Mesothelial cell of epicardium (in vitro differentiated cells): Measurements from ENCODE around the gene LRRK1. TPM values are rescaled to one million over a fixed set of nuclear protein-coding genes. Genes with fewer than 3 reads are reported as not detected.

Experiments
- DNase-seq, 2 experiments: peaks; one replicate each; pipeline ENCODE4 v3.0.0; 2021; ENCODE audit warnings: low spot score in 2 of 2; ENCODE audit not compliant: unreplicated experiment in 2 of 2
- H3K27ac Mint-ChIP-seq: 2 replicates; pipeline ENCODE4 v1.8.0; 2021; ENCODE audit warnings: mixed read lengths
- H3K27me3 Mint-ChIP-seq: 2 replicates; pipeline ENCODE4 v1.8.0; 2021; ENCODE audit warnings: low read depth, mixed read lengths
- H3K36me3 Mint-ChIP-seq: 2 replicates; pipeline ENCODE4 v1.8.0; 2021; ENCODE audit warnings: mixed read lengths
- H3K4me1 Mint-ChIP-seq: 2 replicates; pipeline ENCODE4 v1.8.0; 2021; ENCODE audit warnings: mixed read lengths
- H3K4me3 Mint-ChIP-seq: 2 replicates; pipeline ENCODE4 v1.8.0; 2021; ENCODE audit warnings: mild to moderate bottlenecking, moderate library complexity, mixed read lengths
- H3K9me3 Mint-ChIP-seq: 2 replicates; pipeline ENCODE4 v1.8.0; 2021; ENCODE audit warnings: mixed read lengths
- total RNA-seq: library from RNA; stranded (reverse); gene quantifications from 3 replicates; pipeline ENCODE4 v1.2.1, GENCODE V29; 2021
- TF ChIP-seq, protein P1 (sequence below): fragments of 200-600 bp; sonication (generic); IDR thresholded peaks from one replicate; pipeline ENCODE4 v1.5.0; 2021; ENCODE audit warnings: antibody characterized with exemption; ENCODE audit not compliant: unreplicated experiment

LRRK1 gene
- total RNA-seq, 1 donor from 2014 or later: 2.3 TPM

DNA sequence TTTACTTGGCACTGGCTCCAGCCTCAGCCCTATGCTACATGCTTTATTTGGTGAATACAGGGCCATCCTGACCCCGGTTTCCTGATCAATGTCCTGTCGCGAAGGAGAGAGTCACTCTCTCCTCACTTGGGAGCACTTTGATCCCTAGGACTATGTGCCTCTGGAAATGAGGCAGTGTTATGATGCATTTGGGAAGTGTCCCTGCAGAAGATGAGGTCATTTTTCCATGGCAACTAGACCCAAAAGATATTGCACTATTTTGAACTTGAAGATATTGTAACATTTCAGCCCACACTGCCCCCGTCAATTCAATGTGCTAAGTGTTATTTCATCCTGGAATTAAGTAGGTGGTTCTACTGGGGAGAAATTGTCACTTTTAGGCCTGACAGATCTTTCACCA is 68.0 kb downstream of the LRRK1 start:
- no peak for DNase-seq
- H3K27me3 Mint-ChIP-seq: peaks cover 37% of the 10 kb centered on the region
- peaks cover 6% of the 10 kb centered on the region for H3K9me3 Mint-ChIP-seq
- no peaks in the 10 kb centered on the region for H3K36me3 Mint-ChIP-seq
- TF ChIP-seq, protein P1, sequence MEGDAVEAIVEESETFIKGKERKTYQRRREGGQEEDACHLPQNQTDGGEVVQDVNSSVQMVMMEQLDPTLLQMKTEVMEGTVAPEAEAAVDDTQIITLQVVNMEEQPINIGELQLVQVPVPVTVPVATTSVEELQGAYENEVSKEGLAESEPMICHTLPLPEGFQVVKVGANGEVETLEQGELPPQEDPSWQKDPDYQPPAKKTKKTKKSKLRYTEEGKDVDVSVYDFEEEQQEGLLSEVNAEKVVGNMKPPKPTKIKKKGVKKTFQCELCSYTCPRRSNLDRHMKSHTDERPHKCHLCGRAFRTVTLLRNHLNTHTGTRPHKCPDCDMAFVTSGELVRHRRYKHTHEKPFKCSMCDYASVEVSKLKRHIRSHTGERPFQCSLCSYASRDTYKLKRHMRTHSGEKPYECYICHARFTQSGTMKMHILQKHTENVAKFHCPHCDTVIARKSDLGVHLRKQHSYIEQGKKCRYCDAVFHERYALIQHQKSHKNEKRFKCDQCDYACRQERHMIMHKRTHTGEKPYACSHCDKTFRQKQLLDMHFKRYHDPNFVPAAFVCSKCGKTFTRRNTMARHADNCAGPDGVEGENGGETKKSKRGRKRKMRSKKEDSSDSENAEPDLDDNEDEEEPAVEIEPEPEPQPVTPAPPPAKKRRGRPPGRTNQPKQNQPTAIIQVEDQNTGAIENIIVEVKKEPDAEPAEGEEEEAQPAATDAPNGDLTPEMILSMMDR: no peak
- H3K4me3 Mint-ChIP-seq: no peak overlapping the region
- H3K4me1 Mint-ChIP-seq: no peaks in the 10 kb centered on the region
- H3K27ac Mint-ChIP-seq: no peak overlapping the region

DNA sequence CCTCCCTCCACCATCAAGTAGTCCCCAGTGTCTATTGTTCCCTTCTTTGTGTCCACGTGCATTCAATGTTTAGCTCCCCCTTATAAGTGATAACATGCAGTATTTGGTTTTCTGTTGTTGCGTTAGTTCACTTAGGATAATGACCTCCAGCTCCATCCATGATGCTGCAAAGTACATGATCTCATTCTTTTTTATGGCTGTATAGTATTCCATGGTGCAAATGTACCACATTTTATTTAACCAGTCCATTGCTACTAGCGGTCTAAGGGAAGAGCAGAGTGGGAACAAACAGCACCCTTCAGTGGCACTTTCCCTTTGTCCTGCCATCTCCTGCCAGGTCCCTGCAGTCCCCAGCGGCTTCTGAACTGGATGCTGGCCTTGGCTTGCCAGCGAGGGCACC is 69.1 kb downstream of the LRRK1 start:
- Mint-ChIP-seq H3K9me3 (peaks cover 6% of the 10 kb centered on the region), H3K27me3 (peaks cover 29% of the 10 kb centered on the region), H3K36me3 (no peaks in the 10 kb centered on the region), H3K27ac (no peak overlapping the region), H3K4me3 (no peak overlapping the region), H3K4me1 (no peaks in the 10 kb centered on the region)
- no peak for DNase-seq
- TF ChIP-seq, protein P1: no peak

DNA sequence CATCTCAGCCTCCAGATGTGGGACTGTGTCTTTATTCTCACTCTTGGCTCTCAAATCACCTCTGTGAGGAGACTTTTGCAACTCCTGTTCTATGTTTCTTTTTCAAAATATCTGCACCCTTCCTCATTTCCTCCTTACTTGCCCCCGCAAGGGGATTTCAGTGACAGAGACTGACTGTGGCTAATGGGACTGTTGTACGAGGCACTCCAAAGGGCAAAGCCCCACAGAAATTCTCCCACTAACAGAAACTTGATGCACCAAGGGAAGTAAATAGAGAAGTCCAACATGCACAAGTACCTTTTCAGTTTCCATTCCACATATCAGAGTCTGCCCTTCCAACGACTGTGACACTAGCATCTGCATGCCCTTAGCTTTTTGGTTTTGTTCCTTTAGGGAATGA is 69.7 kb downstream of the LRRK1 start:
- Mint-ChIP-seq H3K4me3 (no peak overlapping the region), H3K36me3 (no peaks in the 10 kb centered on the region), H3K27ac (no peak overlapping the region), H3K9me3 (peaks cover 6% of the 10 kb centered on the region), H3K4me1 (no peaks in the 10 kb centered on the region), H3K27me3 (peaks cover 25% of the 10 kb centered on the region)
- DNase-seq: no peak
- TF ChIP-seq, protein P1: no peak

DNA sequence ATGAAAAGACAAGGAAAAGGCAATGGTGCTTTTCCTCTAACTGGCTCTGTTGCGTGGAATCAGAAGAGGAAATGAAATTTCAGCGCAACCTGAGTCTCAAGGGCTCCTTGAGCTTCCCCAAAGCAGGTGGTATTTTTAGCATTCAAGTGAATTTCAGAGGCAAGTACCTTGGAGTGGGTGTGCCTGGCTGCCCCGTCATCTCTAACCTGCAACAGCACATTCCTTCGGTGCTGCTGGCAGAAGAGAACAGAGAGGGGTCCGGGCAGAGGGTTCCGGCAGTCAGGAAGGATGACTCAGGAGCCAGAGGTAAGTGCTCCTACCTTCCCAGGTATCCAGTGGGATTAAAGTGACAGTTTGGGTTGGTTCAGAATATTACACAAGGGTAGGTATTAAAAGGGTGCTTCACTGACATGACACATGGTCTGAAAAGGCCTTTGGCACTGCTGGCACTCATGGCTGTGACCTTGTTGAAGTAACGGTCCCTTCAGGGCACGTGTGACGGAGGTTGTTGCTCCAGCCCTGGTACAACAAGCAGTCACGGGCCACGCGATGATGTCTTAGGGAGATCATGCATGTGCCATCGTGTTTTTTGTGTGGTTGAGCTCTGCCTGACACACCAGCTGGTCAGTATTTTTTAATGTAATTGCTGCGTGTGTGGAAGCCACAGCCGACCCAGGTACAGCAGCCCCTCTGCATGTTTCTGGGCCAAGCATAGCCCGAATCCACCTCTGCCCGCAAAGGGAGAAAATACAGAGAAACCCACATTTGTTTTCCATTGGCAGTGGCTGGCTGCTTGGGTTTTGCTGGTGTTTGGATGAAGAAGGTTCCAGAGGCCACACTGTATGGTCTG is 75.7 kb downstream of the LRRK1 start:
- Mint-ChIP-seq H3K9me3 (no peaks in the 10 kb centered on the region), H3K27me3 (peaks cover 41% of the 10 kb centered on the region), H3K27ac (no peak overlapping the region), H3K36me3 (no peaks in the 10 kb centered on the region), H3K4me3 (no peak overlapping the region), H3K4me1 (peaks cover 5% of the 10 kb centered on the region)
- TF ChIP-seq, protein P1: no peak
- DNase-seq: no peak

DNA sequence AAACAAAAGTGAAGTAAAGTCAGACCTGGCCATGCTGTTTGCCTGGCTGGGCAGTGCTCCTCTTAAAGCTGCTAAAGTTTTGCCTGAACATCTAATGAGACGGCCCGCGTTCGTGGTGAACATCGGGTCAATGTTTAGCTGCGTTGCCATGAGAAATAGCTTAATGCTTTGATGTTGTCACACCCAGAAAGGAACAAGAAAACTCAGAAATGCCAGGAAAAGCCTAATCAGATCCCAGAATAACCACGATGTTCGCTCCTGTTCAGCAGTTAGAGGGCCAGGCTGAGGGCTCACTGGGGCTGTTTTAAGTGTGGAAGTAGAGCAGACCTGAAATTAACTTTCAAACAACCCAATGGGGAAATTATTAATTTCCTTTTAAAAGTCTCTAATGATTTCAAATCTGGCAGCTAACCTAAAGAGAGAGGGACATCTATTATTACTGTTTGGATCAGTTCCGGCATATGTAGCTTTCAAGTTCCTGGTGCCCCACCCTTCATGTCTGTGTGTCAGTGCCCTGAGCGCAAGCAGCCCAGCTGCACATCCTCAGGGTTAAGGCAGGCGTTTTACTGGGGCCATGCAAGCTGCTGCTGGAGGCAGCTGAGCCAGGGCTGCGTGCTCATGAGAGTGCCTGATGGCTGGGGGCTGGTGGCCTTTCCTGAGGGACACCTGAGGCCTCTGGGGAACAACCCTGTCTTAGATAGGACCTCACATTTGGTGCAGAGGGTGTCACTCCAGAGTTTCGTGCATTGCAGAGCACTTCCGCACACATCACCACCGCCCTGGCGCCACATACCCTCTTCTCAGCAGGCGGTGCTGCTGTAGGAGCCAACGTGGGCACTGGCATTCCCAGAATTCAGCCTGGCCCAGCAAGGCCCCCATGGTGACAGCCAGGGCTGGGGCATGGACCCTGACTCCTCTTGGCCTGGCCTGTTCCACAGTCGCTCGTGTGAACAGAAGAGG is 76.6 kb downstream of the LRRK1 start:
- Mint-ChIP-seq H3K27ac (no peak overlapping the region), H3K4me3 (no peak overlapping the region), H3K27me3 (peaks cover 49% of the 10 kb centered on the region), H3K4me1 (peaks cover 9% of the 10 kb centered on the region), H3K36me3 (no peaks in the 10 kb centered on the region), H3K9me3 (no peaks in the 10 kb centered on the region)
- TF ChIP-seq, protein P1: no peak
- DNase-seq: no peak
